OCI-LY1 (cell line): Measurements from ENCODE around the gene AK2.
"Not testable (repeated sequence)": the region's sequence is repeated elsewhere in the genome, so short reads cannot be mapped to it uniquely, and the experiment has no call there.

Experiments
- H2AFZ ChIP-seq: fragments of 200-600 bp; sonication (generic), shearing (Covaris generic); 2 replicates; pipeline ENCODE4 v1.6.0; 2014; ENCODE audit warnings: antibody characterized with exemption, mild to moderate bottlenecking, low read length
- H3F3A ChIP-seq: fragments of 200-600 bp; sonication (generic), shearing (Covaris generic); 2 replicates; pipeline ENCODE4 v1.6.0; 2014; ENCODE audit warnings: mild to moderate bottlenecking, antibody characterized with exemption, low read length, moderate library complexity; ENCODE audit not compliant: insufficient read depth
- H3K27ac ChIP-seq: fragments of 200-600 bp; sonication (generic); 2 replicates; pipeline ENCODE4 v1.5.1; 2014; ENCODE audit warnings: low read length, mixed run types, mild to moderate bottlenecking, low read depth; ENCODE audit not compliant: poor library complexity, severe bottlenecking
- H3K27me3 ChIP-seq: fragments of 200-600 bp; sonication (generic); 2 replicates; pipeline ENCODE4 v1.6.0; 2014; ENCODE audit warnings: antibody characterized with exemption, mild to moderate bottlenecking, low read length, moderate library complexity; ENCODE audit not compliant: insufficient read depth
- H3K36me3 ChIP-seq: fragments of 200-600 bp; sonication (generic); 2 replicates; pipeline ENCODE4 v1.6.1; 2014; ENCODE audit warnings: mild to moderate bottlenecking, antibody characterized with exemption, low read length, moderate library complexity, mixed read lengths; ENCODE audit not compliant: insufficient read depth
- H3K4me1 ChIP-seq: fragments of 200-600 bp; sonication (generic); 2 replicates; pipeline ENCODE4 v1.5.1; 2014; ENCODE audit warnings: mild to moderate bottlenecking, low read length, moderate library complexity; ENCODE audit not compliant: insufficient read depth, severe bottlenecking
- H3K4me2 ChIP-seq: fragments of 200-600 bp; sonication (generic), shearing (Covaris generic); 2 replicates; pipeline ENCODE4 v1.6.1; 2014; ENCODE audit warnings: low read length
- H3K4me3 ChIP-seq: fragments of 200-600 bp; sonication (generic); 2 replicates; pipeline ENCODE4 v1.5.1; 2014; ENCODE audit warnings: low read length, low read depth, mild to moderate bottlenecking, mixed read lengths; ENCODE audit not compliant: poor library complexity, severe bottlenecking
- H3K79me2 ChIP-seq: fragments of 200-600 bp; shearing (Covaris generic); 2 replicates; pipeline ENCODE4 v1.6.1; 2016; ENCODE audit warnings: mixed run types, low read length, mixed read lengths; ENCODE audit not compliant: insufficient read depth
- H3K9ac ChIP-seq: fragments of 200-600 bp; sonication (generic), shearing (Covaris generic); 2 replicates; pipeline ENCODE4 v1.6.1; 2014; ENCODE audit warnings: mild to moderate bottlenecking, low read length, mixed read lengths
- H3K9me2 ChIP-seq: fragments of 200-600 bp; sonication (generic), shearing (Covaris generic); 2 replicates; pipeline ENCODE4 v1.6.1; 2014; ENCODE audit warnings: low read depth, mild to moderate bottlenecking, low read length, mixed read lengths
- H3K9me3 ChIP-seq: fragments of 200-600 bp; shearing (Covaris generic); 2 replicates; pipeline ENCODE4 v1.6.1; 2014; ENCODE audit warnings: low read length, mixed read lengths
- H4K20me1 ChIP-seq: fragments of 200-600 bp; sonication (generic), shearing (Covaris generic); 2 replicates; pipeline ENCODE4 v1.6.0; 2016; ENCODE audit warnings: mild to moderate bottlenecking, low read length; ENCODE audit not compliant: insufficient read depth
- CTCF ChIP-seq: fragments of 200-600 bp; sonication (generic), shearing (Covaris generic); IDR thresholded peaks from 2 replicates; pipeline ENCODE4 v1.5.1; 2017; ENCODE audit warnings: mild to moderate bottlenecking, antibody characterized with exemption, low read length, moderate library complexity, mixed read lengths
- EZH2 ChIP-seq: fragments of 200-600 bp; sonication (generic), shearing (Covaris generic); IDR thresholded peaks from 2 replicates; pipeline ENCODE4 v1.8.0; 2017; ENCODE audit warnings: borderline replicate concordance, mixed run types, mild to moderate bottlenecking, antibody characterized with exemption, low read length, moderate library complexity, mixed read lengths

The AK2 gene

GRCh38 chr1:33047839-33048305 is 11.2 kb upstream of the AK2 start:
- no peak overlapping the region for H3K4me2 ChIP-seq
- H3K9me3 ChIP-seq, result 0 out of 2 replicates have a peak, but pooled peaks cover 3% of the 10 kb centered on the region
- no peak overlapping the region for H3K4me3 ChIP-seq
- no peak overlapping the region for H3K27ac ChIP-seq
- H3K9ac ChIP-seq, result no peak overlapping the region
- H3K36me3 ChIP-seq, result no peaks in the 10 kb centered on the region
- H3K79me2 ChIP-seq, result no peaks in the 10 kb centered on the region
- no peaks in the 10 kb centered on the region for H3F3A ChIP-seq
- TF ChIP-seq CTCF, result no peak
- TF ChIP-seq EZH2, result no peak
- H3K27me3 ChIP-seq, result peaks cover 11% of the 10 kb centered on the region; the same call in 1 of the 2 replicates
- H3K9me2 ChIP-seq, result no peaks in the 10 kb centered on the region
- H2AFZ ChIP-seq, result no peak overlapping the region
- no peaks in the 10 kb centered on the region for H4K20me1 ChIP-seq
- H3K4me1 ChIP-seq, result no peaks in the 10 kb centered on the region

- Histone ChIP-seq H3K4me2 (no peak overlapping the region), H3K27me3 (peaks cover 11% of the 10 kb centered on the region; the same call in 1 of the 2 replicates), H2AFZ (no peak overlapping the region), H3F3A (no peaks in the 10 kb centered on the region), H3K9ac (no peak overlapping the region), H3K4me3 (no peak overlapping the region), H3K36me3 (no peaks in the 10 kb centered on the region), H3K9me2 (no peaks in the 10 kb centered on the region), H3K79me2 (no peaks in the 10 kb centered on the region), H3K9me3 (0 out of 2 replicates have a peak, but pooled peaks cover 3% of the 10 kb centered on the region), H3K27ac (no peak overlapping the region), H3K4me1 (no peaks in the 10 kb centered on the region), H4K20me1 (no peaks in the 10 kb centered on the region)
- TF ChIP-seq CTCF (no peak), EZH2 (no peak)
Observed at GRCh38 chr1:33047290-33047689, 10.6 kb upstream of the AK2 start.

- not testable (repeated sequence) for H4K20me1 ChIP-seq, H2AFZ ChIP-seq, H3K4me3 ChIP-seq, H3K9me3 ChIP-seq, H3F3A ChIP-seq, H3K79me2 ChIP-seq, H3K36me3 ChIP-seq, H3K4me2 ChIP-seq, H3K4me1 ChIP-seq, H3K9ac ChIP-seq, H3K9me2 ChIP-seq, H3K27ac ChIP-seq
- H3K27me3 ChIP-seq, result peaks cover 11% of the 10 kb centered on the region; the same call in 1 of the 2 replicates
Observed at GRCh38 chr1:33046234-33046633, 9.6 kb upstream of the AK2 start.

DNA sequence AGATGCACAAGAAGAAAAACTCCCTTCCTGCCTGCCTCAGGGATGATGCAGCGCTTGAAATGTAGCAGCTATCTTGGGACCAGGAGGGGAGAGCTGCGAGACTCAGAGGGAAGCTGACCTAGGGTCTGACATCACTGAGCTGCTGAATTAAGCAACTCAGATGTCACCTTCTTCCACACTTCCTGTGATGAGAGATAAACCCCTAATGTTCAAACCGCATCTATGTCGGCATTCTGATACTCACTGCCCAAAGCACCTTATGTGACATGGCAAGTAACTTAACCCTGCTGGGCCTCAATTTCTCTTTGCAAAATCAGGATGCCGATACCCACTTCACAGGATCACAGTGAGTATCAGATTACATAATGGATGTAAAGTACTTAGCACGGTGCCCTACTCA is 9.1 kb upstream of the AK2 start:
- Histone ChIP-seq H3K36me3 (no peaks in the 10 kb centered on the region), H3K4me1 (no peaks in the 10 kb centered on the region), H3K4me3 (no peak overlapping the region), H3K79me2 (no peaks in the 10 kb centered on the region), H3F3A (no peaks in the 10 kb centered on the region), H2AFZ (no peak overlapping the region), H3K27ac (no peak overlapping the region), H3K9me3 (0 out of 2 replicates have a peak, but pooled peaks cover 3% of the 10 kb centered on the region), H3K27me3 (peaks cover 11% of the 10 kb centered on the region; the same call in 1 of the 2 replicates), H4K20me1 (no peaks in the 10 kb centered on the region), H3K9ac (no peak overlapping the region), H3K9me2 (no peaks in the 10 kb centered on the region), H3K4me2 (no peak overlapping the region)
- no peak for TF ChIP-seq EZH2
- no peak for TF ChIP-seq CTCF
